HepG2 (cell line): ENCODE data around the gene FIBP. TPM values are rescaled to one million over a fixed set of nuclear protein-coding genes. Genes with fewer than 3 reads are reported as not detected.

Experiments
- ATAD3A ChIP-seq: sonication (generic); formaldehyde crosslinking; IDR thresholded peaks from 2 replicates; pipeline ENCODE4 v1.4.0; 2020; ENCODE audit warnings: missing genetic modification reagents
- E2F1 ChIP-seq: sonication (generic); formaldehyde crosslinking; IDR thresholded peaks from 2 replicates; pipeline ENCODE4 v1.5.0; 2020; ENCODE audit warnings: missing genetic modification reagents
- HIC2 ChIP-seq: sonication (generic); formaldehyde crosslinking; IDR thresholded peaks from 2 replicates; pipeline ENCODE4 v1.9.0; 2022; ENCODE audit warnings: low read depth, missing genetic modification reagents
- KMT2A ChIP-seq: sonication (generic); formaldehyde crosslinking; IDR thresholded peaks from 2 replicates; pipeline ENCODE4 v1.4.0; 2020; ENCODE audit warnings: missing genetic modification reagents
- NFE2L1 ChIP-seq: sonication (generic); formaldehyde crosslinking; IDR thresholded peaks from 2 replicates; pipeline ENCODE4 v1.4.0; 2020; ENCODE audit warnings: missing genetic modification reagents, mild to moderate bottlenecking, borderline replicate concordance
- NFKB2 ChIP-seq: sonication (generic); formaldehyde crosslinking; IDR thresholded peaks from 2 replicates; pipeline ENCODE4 v1.4.0; 2020; ENCODE audit warnings: missing genetic modification reagents, borderline replicate concordance
- PREB ChIP-seq: sonication (generic); formaldehyde crosslinking; IDR thresholded peaks from 2 replicates; pipeline ENCODE4 v1.4.0; 2020; ENCODE audit warnings: missing genetic modification reagents
- SKIL ChIP-seq: sonication (generic); formaldehyde crosslinking; IDR thresholded peaks from 2 replicates; pipeline ENCODE4 v1.8.0; 2022; ENCODE audit warnings: missing genetic modification reagents, mild to moderate bottlenecking, moderate library complexity, borderline replicate concordance
- TERF1 ChIP-seq: sonication (generic); formaldehyde crosslinking; IDR thresholded peaks from 2 replicates; pipeline ENCODE4 v1.8.0; 2022; ENCODE audit warnings: mild to moderate bottlenecking, missing genetic modification reagents, moderate library complexity
- YEATS2 ChIP-seq: sonication (generic); formaldehyde crosslinking; IDR thresholded peaks from 2 replicates; pipeline ENCODE4 v1.4.0; 2020; ENCODE audit warnings: missing genetic modification reagents, borderline replicate concordance
- ZBTB7A ChIP-seq: sonication (generic); formaldehyde crosslinking; IDR thresholded peaks from 2 replicates; pipeline ENCODE4 v1.8.0; 2022; ENCODE audit warnings: mild to moderate bottlenecking, missing genetic modification reagents
- ZKSCAN8 ChIP-seq: IDR thresholded peaks from 2 replicates; pipeline ENCODE4 v1.6.1; 2016; ENCODE audit warnings: borderline replicate concordance, missing genetic modification reagents, missing compliant biosample characterization
- ZNF12 ChIP-seq: sonication (generic); formaldehyde crosslinking; IDR thresholded peaks from 2 replicates; pipeline ENCODE4 v1.5.0; 2020; ENCODE audit warnings: missing genetic modification reagents
- ZNF552 ChIP-seq: sonication (generic); formaldehyde crosslinking; IDR thresholded peaks from 2 replicates; pipeline ENCODE4 v1.9.0; 2022; ENCODE audit warnings: missing genetic modification reagents, mild to moderate bottlenecking, borderline replicate concordance
- ZNF687 ChIP-seq: sonication (generic); formaldehyde crosslinking; IDR thresholded peaks from 2 replicates; pipeline ENCODE4 v1.5.1; 2020; ENCODE audit warnings: mild to moderate bottlenecking, missing genetic modification reagents, moderate library complexity
- ZSCAN12 ChIP-seq: sonication (generic); formaldehyde crosslinking; IDR thresholded peaks from 2 replicates; pipeline ENCODE4 v1.9.0; 2021; ENCODE audit warnings: mild to moderate bottlenecking, missing genetic modification reagents
- polyA plus RNA-seq, 8 experiments: library from polyadenylated mRNA; depleted of rRNA in 3 of 8; stranded (reverse) in 7 of 8; unstranded in 1 of 8; fragments of >200 nt; fragmentation: Illumina TruSeq in 4 of 8; extraction: Trizol in 4 of 8; gene quantifications; 2 replicates each; pipeline versions ENCODE4 v1.2.1 to v1.2.3, GENCODE V29; 2011 to 2016; ENCODE audit warnings: low read depth in 4 of 8, missing spikeins in 1 of 8, mixed read lengths in 1 of 8; ENCODE audit not compliant: insufficient read depth in 1 of 8
- total RNA-seq, 5 experiments: library from RNA; depleted of rRNA; stranded (reverse); fragments of >200 nt; fragmentation: Illumina TruSeq; extraction: Trizol; gene quantifications; 2 replicates each; pipeline ENCODE4 v1.2.3, GENCODE V29; 2016; ENCODE audit warnings: low read depth in 1 of 5

Gene FIBP
- total and polyA plus RNA-seq, 2 of the 13 experiments (the other 11 are each of a cell fraction or from before 2014, with no cell fraction given): 42.9 to 62.1 TPM

- TF ChIP-seq ZSCAN12 (CRISPR knock-in tag) (no peak), NFKB2 (CRISPR knock-in tag) (peak; percentile 44; the same call in 1 of the 2 replicates), ZKSCAN8 (CRISPR knock-in tag) (no peak), PREB (CRISPR knock-in tag) (no peak), E2F1 (CRISPR knock-in tag) (peak; percentile 15; the same call in 1 of the 2 replicates), HIC2 (CRISPR knock-in tag) (no peak), NFE2L1 (CRISPR knock-in tag) (no peak), ATAD3A (CRISPR knock-in tag) (no peak), ZNF12 (CRISPR knock-in tag) (no peak), ZNF687 (peak; percentile 70), SKIL (no peak), ZBTB7A (CRISPR knock-in tag) (no peak), ZNF552 (CRISPR knock-in tag) (no peak), TERF1 (CRISPR knock-in tag) (no peak), YEATS2 (CRISPR knock-in tag) (peak; percentile 26), KMT2A (CRISPR knock-in tag) (peak; percentile 45; the same call in 1 of the 2 replicates)
Measured at GRCh38 chr11:65856689-65857499, 31.4 kb downstream of the FIBP start (continued).
